AG04450 (cell line): Measurements from ENCODE around the gene ANKUB1. TPM values are rescaled to one million over a fixed set of nuclear protein-coding genes. Genes with fewer than 3 reads are reported as not detected.

Experiments
- CTCF ChIA-PET: fragments of 300-600, 350-600 bp; formaldehyde crosslinking; extraction: SDS; loops from one replicate; lab custom pipeline; 2022; ENCODE audit warnings: antibody characterized with exemption, inconsistent platforms; lab: Charles Lee
- POLR2A ChIA-PET: fragments of 350-600 bp; formaldehyde crosslinking; extraction: SDS; loops from one replicate; lab custom pipeline; 2021; ENCODE audit warnings: antibody characterized with exemption, inconsistent platforms; lab: Yijun Ruan, JAX
- DNase-seq: peaks from one replicate; pipeline ENCODE4 v3.0.0-alpha.2; 2011; ENCODE audit warnings: low read depth, low spot score
- H3K27ac ChIP-seq: one replicate; pipeline ENCODE4 v1.5.1; 2012; ENCODE audit warnings: low read depth, low read length, control low read depth
- H3K27me3 ChIP-seq: one replicate; pipeline ENCODE4 v1.6.0; 2012; ENCODE audit warnings: low read length; ENCODE audit not compliant: control insufficient read depth, insufficient read depth
- H3K4me3 ChIP-seq: 2 replicates; pipeline ENCODE4 v1.5.1; 2011; ENCODE audit warnings: mild to moderate bottlenecking, low read depth, low read length, control low read depth
- H3K9me3 ChIP-seq: 2 replicates; pipeline ENCODE4 v1.5.1; 2012; ENCODE audit warnings: low read length; ENCODE audit not compliant: control insufficient read depth, insufficient read depth
- polyA plus RNA-seq: library from polyadenylated mRNA; depleted of rRNA; stranded (reverse); fragments of >200 nt; gene quantifications from 2 replicates; pipeline ENCODE4 v1.2.3, GENCODE V29; 2011
- TF ChIP-seq, protein P1 (sequence below): IDR thresholded peaks from 2 replicates; pipeline ENCODE4 v1.5.1; 2011; ENCODE audit warnings: low read depth, low read length, control low read depth, inconsistent platforms

Gene ANKUB1
- polyA plus RNA-seq, 1 experiment, result not detected

DNA sequence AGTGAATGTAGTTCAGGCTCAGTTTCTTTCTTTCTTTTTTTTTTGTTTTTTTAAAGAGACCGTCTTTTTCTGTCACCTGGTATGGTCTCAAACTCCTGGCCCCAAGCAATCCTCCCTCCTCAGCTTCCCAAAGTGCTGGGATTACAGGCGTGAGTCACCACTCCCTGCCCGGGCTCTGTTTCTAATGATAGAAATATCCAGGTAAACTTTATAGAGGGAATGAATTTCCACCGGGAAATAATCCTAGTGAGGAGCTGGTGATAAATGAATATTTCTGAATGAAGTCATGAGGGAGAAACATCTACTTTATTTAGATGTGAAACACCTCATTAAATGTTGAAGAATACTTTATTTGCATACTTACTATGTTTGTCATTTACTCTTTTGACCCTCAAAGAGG is 27.8 kb upstream of the ANKUB1 start:
- Histone ChIP-seq H3K9me3 (no peaks in the 10 kb centered on the region), H3K27me3 (no peaks in the 10 kb centered on the region), H3K4me3 (no peak overlapping the region), H3K27ac (no peak overlapping the region)
- CTCF ChIA-PET, result interaction anchor here (0.6 to 4.1 kb wide), 5 partner anchors 12 to 864 kb away, joined by 4 to 38 read pairs (median 7); no protein-coding TSS in a partner anchor
- TF ChIP-seq, protein P1, sequence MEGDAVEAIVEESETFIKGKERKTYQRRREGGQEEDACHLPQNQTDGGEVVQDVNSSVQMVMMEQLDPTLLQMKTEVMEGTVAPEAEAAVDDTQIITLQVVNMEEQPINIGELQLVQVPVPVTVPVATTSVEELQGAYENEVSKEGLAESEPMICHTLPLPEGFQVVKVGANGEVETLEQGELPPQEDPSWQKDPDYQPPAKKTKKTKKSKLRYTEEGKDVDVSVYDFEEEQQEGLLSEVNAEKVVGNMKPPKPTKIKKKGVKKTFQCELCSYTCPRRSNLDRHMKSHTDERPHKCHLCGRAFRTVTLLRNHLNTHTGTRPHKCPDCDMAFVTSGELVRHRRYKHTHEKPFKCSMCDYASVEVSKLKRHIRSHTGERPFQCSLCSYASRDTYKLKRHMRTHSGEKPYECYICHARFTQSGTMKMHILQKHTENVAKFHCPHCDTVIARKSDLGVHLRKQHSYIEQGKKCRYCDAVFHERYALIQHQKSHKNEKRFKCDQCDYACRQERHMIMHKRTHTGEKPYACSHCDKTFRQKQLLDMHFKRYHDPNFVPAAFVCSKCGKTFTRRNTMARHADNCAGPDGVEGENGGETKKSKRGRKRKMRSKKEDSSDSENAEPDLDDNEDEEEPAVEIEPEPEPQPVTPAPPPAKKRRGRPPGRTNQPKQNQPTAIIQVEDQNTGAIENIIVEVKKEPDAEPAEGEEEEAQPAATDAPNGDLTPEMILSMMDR, result no peak
- no peak for DNase-seq
- POLR2A ChIA-PET, result no interaction called here

DNA sequence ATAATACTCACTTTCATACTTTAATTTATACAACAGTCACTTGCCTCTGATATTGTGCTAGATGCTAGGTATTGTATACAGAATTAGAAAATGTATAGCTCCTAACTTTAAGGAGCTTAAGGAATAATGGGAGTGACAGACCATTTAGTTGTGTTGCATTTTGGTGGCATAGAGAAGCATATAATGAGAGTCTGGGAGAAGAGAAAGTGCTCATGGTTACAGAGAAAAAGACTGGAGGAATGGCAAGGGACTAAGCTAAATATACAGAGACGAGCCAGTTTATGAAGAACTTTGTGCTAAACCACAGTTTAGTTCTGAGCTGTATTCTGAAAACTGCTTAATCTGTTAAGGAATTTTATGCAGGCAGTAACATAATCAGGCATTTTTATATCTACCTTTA is 27.1 kb upstream of the ANKUB1 start:
- ChIA-PET CTCF (interaction anchor here (0.6 to 4.1 kb wide), 5 partner anchors 11 to 61 kb away, joined by 3 to 38 read pairs (median 5); no protein-coding TSS in a partner anchor), POLR2A (no interaction called here)
- Histone ChIP-seq H3K27ac (no peak overlapping the region), H3K9me3 (no peaks in the 10 kb centered on the region), H3K4me3 (no peak overlapping the region), H3K27me3 (no peaks in the 10 kb centered on the region)
- TF ChIP-seq, protein P1, result no peak
- no peak for DNase-seq

DNA sequence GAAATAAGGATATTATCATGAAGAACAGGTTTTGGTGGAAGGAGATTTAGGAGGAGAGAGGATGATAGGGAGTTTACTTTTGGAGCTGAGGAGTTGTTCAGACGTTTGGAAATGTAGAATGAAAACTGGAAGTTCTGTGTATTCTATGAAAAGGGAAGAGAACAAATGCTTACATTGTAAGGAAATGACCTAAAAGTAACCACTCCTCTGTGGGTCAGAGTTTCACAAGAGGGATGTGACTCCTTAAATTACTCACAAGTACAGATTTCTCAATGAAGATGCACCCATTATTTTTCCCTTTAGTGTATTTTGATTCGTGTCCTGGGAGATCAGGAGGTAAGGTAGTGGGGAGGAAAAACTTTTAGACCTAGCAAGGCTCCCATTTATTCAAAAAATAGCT is 24.6 kb upstream of the ANKUB1 start:
- CTCF ChIA-PET, result interaction anchor here (1.2 to 1.4 kb wide), 2 partner anchors 9 to 46 kb away, joined by 3 to 6 read pairs; no protein-coding TSS in a partner anchor
- no peak for DNase-seq
- Histone ChIP-seq H3K4me3 (no peak overlapping the region), H3K27me3 (no peaks in the 10 kb centered on the region), H3K27ac (no peak overlapping the region), H3K9me3 (no peaks in the 10 kb centered on the region)
- TF ChIP-seq, protein P1, result no peak
- POLR2A ChIA-PET, result no interaction called here

DNA sequence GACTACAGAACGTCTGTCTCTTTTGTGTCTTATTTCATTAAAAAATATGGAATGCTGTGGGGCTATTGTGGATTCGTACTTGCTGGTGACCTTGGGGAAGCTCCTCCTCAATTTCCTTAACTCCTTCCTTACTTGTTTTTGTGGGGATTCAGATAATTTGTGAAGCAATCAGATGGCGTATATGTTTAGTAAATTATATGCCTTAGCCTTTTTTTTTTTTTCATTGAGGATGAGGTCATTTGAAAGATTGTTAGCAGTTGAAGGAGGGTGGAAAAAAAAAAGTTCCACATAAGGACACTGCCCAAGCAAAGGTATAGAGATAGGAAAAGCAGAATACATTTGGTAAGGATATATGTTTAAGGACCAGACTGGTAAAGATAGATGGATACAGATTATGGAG is 24.0 kb upstream of the ANKUB1 start:
- Histone ChIP-seq H3K27me3 (no peaks in the 10 kb centered on the region), H3K27ac (no peak overlapping the region), H3K4me3 (no peak overlapping the region), H3K9me3 (no peaks in the 10 kb centered on the region)
- POLR2A ChIA-PET, result no interaction called here
- CTCF ChIA-PET, result interaction anchor here (1.2 kb wide), 1 partner anchor 8 kb away, joined by 6 read pairs; no protein-coding TSS in a partner anchor
- DNase-seq, result no peak
- TF ChIP-seq, protein P1, result no peak

DNA sequence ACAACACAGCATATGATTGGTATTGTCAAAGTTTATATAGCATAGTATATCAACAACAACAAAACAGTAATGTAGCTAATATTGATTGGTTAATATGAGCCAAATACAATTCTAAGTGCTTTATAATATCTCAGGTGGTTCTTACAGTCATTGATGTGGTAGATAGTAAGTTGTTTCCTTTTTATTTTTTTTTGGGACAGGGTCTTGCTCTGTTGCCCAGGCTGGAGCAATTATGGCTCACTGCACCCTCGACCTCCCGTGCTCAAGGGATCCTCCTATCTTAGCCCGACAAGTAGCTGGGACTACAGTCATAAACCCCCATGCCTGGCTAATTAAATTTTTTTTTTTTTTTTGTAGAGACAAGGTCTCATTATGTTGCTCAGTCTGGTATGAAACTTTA is 23.4 kb upstream of the ANKUB1 start:
- H3K27ac ChIP-seq, result no peak overlapping the region
- POLR2A ChIA-PET, result no interaction called here
- CTCF ChIA-PET, result interaction anchor here (1.2 kb wide), 1 partner anchor 8 kb away, joined by 6 read pairs; no protein-coding TSS in a partner anchor
- TF ChIP-seq, protein P1, result no peak
- H3K4me3 ChIP-seq, result no peak overlapping the region
- no peaks in the 10 kb centered on the region for H3K27me3 ChIP-seq
- H3K9me3 ChIP-seq, result no peaks in the 10 kb centered on the region
- DNase-seq, result no peak
